ENCODE measurements around the gene RPS23.

Gene RPS23

GRCh38 chr5:82244151-82244550 is 34.0 kb downstream of the RPS23 start:
- DNase-seq, result no peak

- no peak for DNase-seq
These were observed 43.3 kb downstream of the RPS23 start for GRCh38 chr5:82234885-82235284.

- peak; percentile 58 for DNase-seq
These were observed 52.5 kb downstream of the RPS23 start for GRCh38 chr5:82225525-82226172.

Data from fibroblast of upper back skin (primary cell).